H9 (cell line): ENCODE results near the gene FBXW9. TPM values are rescaled to one million over a fixed set of nuclear protein-coding genes. Genes with fewer than 3 reads are reported as not detected.

Experiments used
- DNase-seq: peaks from one replicate; pipeline ENCODE4 v3.0.0-alpha.2; 2017
- H2AFZ ChIP-seq: one replicate; pipeline ENCODE4 v1.6.1; 2013; ENCODE audit warnings: mild to moderate bottlenecking, low read length, control low read depth, moderate library complexity
- H2AK5ac ChIP-seq: 2 replicates; pipeline ENCODE4 v1.6.1; 2013; ENCODE audit warnings: low read length, control low read depth, mixed read lengths; ENCODE audit not compliant: insufficient read length
- H2BK120ac ChIP-seq: one replicate; pipeline ENCODE4 v1.6.1; 2013; ENCODE audit warnings: low read depth, mild to moderate bottlenecking, low read length, control low read depth, inconsistent platforms; ENCODE audit not compliant: poor library complexity, severe bottlenecking
- H2BK12ac ChIP-seq: 2 replicates; pipeline ENCODE4 v1.6.1; 2013; ENCODE audit warnings: low read length, control low read depth, mixed read lengths, low read depth; ENCODE audit not compliant: insufficient read length
- H2BK15ac ChIP-seq: 2 replicates; pipeline ENCODE4 v1.6.1; 2013; ENCODE audit warnings: low read depth, low read length, control low read depth
- H2BK20ac ChIP-seq: one replicate; pipeline ENCODE4 v1.6.1; 2013; ENCODE audit warnings: low read depth, mild to moderate bottlenecking, low read length, control low read depth, inconsistent platforms; ENCODE audit not compliant: poor library complexity, severe bottlenecking
- H2BK5ac ChIP-seq: 2 replicates; pipeline ENCODE4 v1.6.1; 2013; ENCODE audit warnings: low read length, control low read depth, mixed read lengths; ENCODE audit not compliant: insufficient read length
- H3K14ac ChIP-seq: 2 replicates; pipeline ENCODE4 v1.6.1; 2013; ENCODE audit warnings: low read length, control low read depth; ENCODE audit not compliant: insufficient read depth
- H3K18ac ChIP-seq: 2 replicates; pipeline ENCODE4 v1.6.1; 2013; ENCODE audit warnings: low read depth, mild to moderate bottlenecking, mixed read lengths, low read length, control low read depth; ENCODE audit not compliant: insufficient read length
- H3K23ac ChIP-seq: 2 replicates; pipeline ENCODE4 v1.6.1; 2013; ENCODE audit warnings: low read length, control low read depth, mixed read lengths, low read depth; ENCODE audit not compliant: insufficient read length
- H3K23me2 ChIP-seq: 2 replicates; pipeline ENCODE4 v1.6.1; 2013; ENCODE audit warnings: low read depth, mild to moderate bottlenecking, mixed read lengths, low read length, control low read depth; ENCODE audit not compliant: insufficient read length, poor library complexity, severe bottlenecking
- H3K27ac ChIP-seq: 2 replicates; pipeline ENCODE4 v1.5.1; 2013; ENCODE audit warnings: low read length, control low read depth, mixed read lengths, low read depth; ENCODE audit not compliant: insufficient read length
- H3K27me3 ChIP-seq: 2 replicates; pipeline ENCODE4 v1.6.1; 2013; ENCODE audit warnings: low read length, control low read depth, inconsistent platforms; ENCODE audit not compliant: insufficient read depth
- H3K4ac ChIP-seq: 2 replicates; pipeline ENCODE4 v1.6.1; 2013; ENCODE audit warnings: low read depth, mild to moderate bottlenecking, control low read depth, inconsistent platforms, low read length, moderate library complexity
- H3K4me1 ChIP-seq: 2 replicates; pipeline ENCODE4 v1.6.1; 2013; ENCODE audit warnings: low read length, control low read depth, inconsistent platforms; ENCODE audit not compliant: insufficient read depth
- H3K4me2 ChIP-seq: 2 replicates; pipeline ENCODE4 v1.6.1; 2013; ENCODE audit warnings: low read length, control low read depth, mixed read lengths; ENCODE audit not compliant: insufficient read length, insufficient read depth
- H3K56ac ChIP-seq: 2 replicates; pipeline ENCODE4 v1.6.1; 2013; ENCODE audit warnings: low read depth, mild to moderate bottlenecking, mixed read lengths, low read length, control low read depth; ENCODE audit not compliant: insufficient read length
- H3K79me1 ChIP-seq: 2 replicates; pipeline ENCODE4 v1.6.1; 2013; ENCODE audit warnings: low read depth, mild to moderate bottlenecking, moderate library complexity, low read length, control low read depth, inconsistent platforms; ENCODE audit not compliant: insufficient read depth, poor library complexity, severe bottlenecking
- H3K79me2 ChIP-seq: 2 replicates; pipeline ENCODE4 v1.6.1; 2013; ENCODE audit warnings: low read length, control low read depth, inconsistent platforms; ENCODE audit not compliant: insufficient read depth
- H3K9ac ChIP-seq: 2 replicates; pipeline ENCODE4 v1.6.1; 2013; ENCODE audit warnings: low read length, control low read depth, mixed read lengths; ENCODE audit not compliant: insufficient read length; ENCODE audit errors: extremely low read depth
- H3K9me3 ChIP-seq: one replicate; pipeline ENCODE4 v1.6.1; 2013; ENCODE audit warnings: low read depth, low read length, inconsistent platforms; ENCODE audit not compliant: control insufficient read depth
- H3T11ph ChIP-seq: one replicate; pipeline ENCODE4 v1.6.1; 2013; ENCODE audit warnings: mild to moderate bottlenecking, low read length, control low read depth, inconsistent platforms
- H4K20me1 ChIP-seq: one replicate; pipeline ENCODE4 v1.6.1; 2013; ENCODE audit not compliant: control insufficient read depth, insufficient read length, insufficient read depth
- H4K5ac ChIP-seq: 2 replicates; pipeline ENCODE4 v1.6.1; 2013; ENCODE audit warnings: low read depth, mild to moderate bottlenecking, mixed read lengths, low read length, control low read depth; ENCODE audit not compliant: insufficient read length
- H4K8ac ChIP-seq: replicated peaks from 2 replicates; pipeline ENCODE4 v1.6.1; 2013; ENCODE audit warnings: low read length, control low read depth, mixed read lengths, low read depth; ENCODE audit not compliant: insufficient read length
- H4K91ac ChIP-seq: 2 replicates; pipeline ENCODE4 v1.6.1; 2013; ENCODE audit warnings: low read depth, mild to moderate bottlenecking, moderate library complexity, mixed read lengths, low read length, control low read depth; ENCODE audit not compliant: insufficient read length
- H3K27ac Mint-ChIP-seq, 3 experiments: 2 replicates in 2 of 3; 3 replicates in 1 of 3; pipeline ENCODE4 v1.8.0; 2020 to 2021; ENCODE audit warnings: mixed read lengths in 3 of 3, mild to moderate bottlenecking in 1 of 3, moderate library complexity in 1 of 3
- H3K27me3 Mint-ChIP-seq: 2 replicates; pipeline ENCODE4 v1.8.0; 2021; ENCODE audit warnings: low read depth, mild to moderate bottlenecking, moderate library complexity, mixed read lengths
- H3K36me3 Mint-ChIP-seq, 3 experiments: 2 replicates in 2 of 3; 3 replicates in 1 of 3; pipeline ENCODE4 v1.8.0; 2020 to 2021; ENCODE audit warnings: low read depth in 3 of 3, mixed read lengths in 3 of 3; ENCODE audit not compliant: insufficient read depth in 1 of 3
- H3K4me1 Mint-ChIP-seq, 2 experiments: 2 replicates each; pipeline ENCODE4 v1.8.0; 2020; ENCODE audit warnings: mixed read lengths in 2 of 2
- H3K4me3 Mint-ChIP-seq, 2 experiments: 2 replicates in 1 of 2; 3 replicates in 1 of 2; pipeline ENCODE4 v1.8.0; 2020 to 2021; ENCODE audit warnings: mild to moderate bottlenecking in 2 of 2, mixed read lengths in 2 of 2, moderate library complexity in 1 of 2
- H3K9me3 Mint-ChIP-seq, 2 experiments: 2 replicates in 1 of 2; 3 replicates in 1 of 2; pipeline ENCODE4 v1.8.0; 2020; ENCODE audit warnings: mild to moderate bottlenecking in 2 of 2, mixed read lengths in 2 of 2, moderate library complexity in 1 of 2
- CTCF ChIP-seq: fragments of 200-600 bp; sonication (generic); conservative IDR thresholded peaks from 3 replicates; pipeline ENCODE4 v1.8.0; 2021; ENCODE audit warnings: antibody characterized with exemption, mild to moderate bottlenecking
- WGBS: extraction: QIAGEN DNeasy Blood & Tissue Kit; methylation state at CpG from one replicate; pipeline ENCODE4 v1.1.7; 2013; ENCODE audit warnings: missing lambda C conversion rate, low lambda C conversion rate, mixed read lengths; ENCODE audit not compliant: insufficient read length; ENCODE audit errors: extremely low coverage; 5-methylcytosine and 5-hydroxymethylcytosine counted together
- total RNA-seq: library from RNA; stranded (reverse); gene quantifications from 2 replicates; pipeline ENCODE4 v1.2.1, GENCODE V29; 2021

FBXW9 gene
- total RNA-seq, 1 experiment from 2014 or later, result 11.7 TPM

GRCh38 chr19:12703046-12703445 lies 6.6 kb upstream of the FBXW9 start:
- WGBS, result no CpG with 5 or more reads among the region's 9 CpGs
- H3K23me2 ChIP-seq, result no peaks in the 10 kb centered on the region
- no peak overlapping the region for H4K5ac ChIP-seq

More at GRCh38 chr19:12703046-12703445, 6.6 kb upstream of the FBXW9 start:
- Histone ChIP-seq H4K20me1 (no peaks in the 10 kb centered on the region), H3T11ph (no peak overlapping the region), H3K23ac (no peak overlapping the region), H3K27me3 (no peaks in the 10 kb centered on the region), H2AFZ (no peak overlapping the region), H4K8ac (no peak overlapping the region), H3K14ac (no peak overlapping the region), H3K4me2 (no peak overlapping the region), H3K79me2 (no peaks in the 10 kb centered on the region), H3K9ac (no peak overlapping the region), H3K4me1 (no peaks in the 10 kb centered on the region), H2AK5ac (no peak overlapping the region), H2BK12ac (no peak overlapping the region), H3K18ac (no peak overlapping the region), H3K4ac (no peak overlapping the region), H3K27ac (no peak overlapping the region), H4K91ac (no peak overlapping the region), H2BK5ac (no peak overlapping the region), H3K56ac (no peak overlapping the region), H2BK120ac (no peak overlapping the region), H3K79me1 (no peaks in the 10 kb centered on the region), H3K9me3 (no peaks in the 10 kb centered on the region), H2BK15ac (no peak overlapping the region), H2BK20ac (no peak overlapping the region)
- peak overlapping the region; percentile 91 to 93 (median 92); a peak in 6 of 7 replicates for H3K27ac Mint-ChIP-seq
- H3K36me3 Mint-ChIP-seq, result peaks cover 52 to 87% (median 76%) of the 10 kb centered on the region in 3 experiments
- no peak for TF ChIP-seq CTCF
- no peaks in the 10 kb centered on the region; a peak in 1 of 5 replicates for H3K9me3 Mint-ChIP-seq
- peak; percentile 95 for DNase-seq
- peak overlapping the region in 1 of 2 experiments; percentile 68; a peak in 3 of 5 replicates for H3K4me3 Mint-ChIP-seq
- peaks cover 7 to 14% of the 10 kb centered on the region in 2 experiments for H3K4me1 Mint-ChIP-seq
- no peaks in the 10 kb centered on the region; the same call in 1 of the 2 replicates for H3K27me3 Mint-ChIP-seq
